ENCODE results near the gene PALM3. TPM values are rescaled to one million over a fixed set of nuclear protein-coding genes. Genes with fewer than 3 reads are reported as not detected.
"Not testable (repeated sequence)": the region's sequence is repeated elsewhere in the genome, so short reads cannot be mapped to it uniquely, and the experiment has no call there.

The PALM3 gene
- total RNA-seq, 3 donors from 2014 or later (not counting 1 experiment from before 2014, with no cell fraction given): not detected

- 99% methylated on average over 4 of the region's 4 CpGs for WGBS (ENCODE audit: insufficient coverage)
- DNase-seq: no peak
- no peaks in the 10 kb centered on the region for H3K4me1 ChIP-seq (ENCODE audit: control insufficient read depth, insufficient read depth, low read length)
- no peaks in the 10 kb centered on the region for H3K9me3 ChIP-seq (ENCODE audit: control insufficient read depth, insufficient read depth, low read length)
- Mint-ChIP-seq H3K27me3 (ENCODE audit: low read depth in 2 of 2) (no peaks in the 10 kb centered on the region), H3K9me3 (no peaks in the 10 kb centered on the region), H3K4me1 (peaks cover 0 to 17% of the 10 kb centered on the region in 2 donors), H3K4me3 (no peak overlapping the region), H3K27ac (peak overlapping the region in 1 of 2 donors; percentile 35), H3K36me3 (no peaks in the 10 kb centered on the region)
- no peak for TF ChIP-seq CTCF (IDR thresholded peaks at IDR 0.05)
- no peak for ATAC-seq
- no peaks in the 10 kb centered on the region for H3K27me3 ChIP-seq (ENCODE audit: control insufficient read depth, insufficient read depth, low read length)
- H3K27ac ChIP-seq (ENCODE audit: low read length): no peak overlapping the region
- H3K4me3 ChIP-seq (ENCODE audit: low read length): no peak overlapping the region
- intact Hi-C loops (cut with micrococcal nuclease): no loop called here
- peaks cover 54% of the 10 kb centered on the region for H3K36me3 ChIP-seq (ENCODE audit: control insufficient read depth, insufficient read depth, low read length)
Observed at GRCh38 chr19:14050512-14050911, 11.4 kb downstream of the PALM3 start.

GRCh38 chr19:14048443-14049153 lies 13.3 kb downstream of the PALM3 start:
- H3K4me1 Mint-ChIP-seq: peaks cover 0 to 11% of the 10 kb centered on the region in 2 donors
- Histone ChIP-seq H3K4me3 (ENCODE audit: low read length) (no peak overlapping the region), H3K27me3 (ENCODE audit: control insufficient read depth, insufficient read depth, low read length) (no peaks in the 10 kb centered on the region), H3K36me3 (ENCODE audit: control insufficient read depth, insufficient read depth, low read length) (peaks cover 61% of the 10 kb centered on the region), H3K27ac (ENCODE audit: low read length) (no peak overlapping the region), H3K4me1 (ENCODE audit: control insufficient read depth, insufficient read depth, low read length) (no peaks in the 10 kb centered on the region), H3K9me3 (ENCODE audit: control insufficient read depth, insufficient read depth, low read length) (no peaks in the 10 kb centered on the region)
- DNase-seq (peak; percentile 79 to 84), ATAC-seq (peak; percentile 87 to 98 (median 90))
- H3K4me3 Mint-ChIP-seq: no peak overlapping the region
- intact Hi-C loops (cut with micrococcal nuclease): loop anchor here (1.0 to 2.0 kb wide), 2 partner anchors 26 to 168 kb away; no protein-coding TSS in a partner anchor
- peak; percentile 98 for TF ChIP-seq CTCF (IDR thresholded peaks at IDR 0.05)
- H3K27me3 Mint-ChIP-seq (ENCODE audit: low read depth in 2 of 2): no peaks in the 10 kb centered on the region
- no peaks in the 10 kb centered on the region for H3K36me3 Mint-ChIP-seq
- H3K27ac Mint-ChIP-seq: peak overlapping the region; percentile 57 to 82
- no peaks in the 10 kb centered on the region for H3K9me3 Mint-ChIP-seq
- WGBS (ENCODE audit: insufficient coverage): 85% methylated on average over 8 of the region's 8 CpGs

- Mint-ChIP-seq H3K27ac (peak overlapping the region; percentile 57 to 82), H3K4me1 (peaks cover 4 to 15% of the 10 kb centered on the region in 2 donors)
- not testable (repeated sequence) for H3K36me3 Mint-ChIP-seq; H3K27me3 Mint-ChIP-seq (ENCODE audit: low read depth in 2 of 2); H3K27ac ChIP-seq (ENCODE audit: low read length); H3K9me3 Mint-ChIP-seq; H3K4me3 Mint-ChIP-seq; H3K27me3 ChIP-seq (ENCODE audit: control insufficient read depth, insufficient read depth, low read length); DNase-seq; H3K4me1 ChIP-seq (ENCODE audit: control insufficient read depth, insufficient read depth, low read length); ATAC-seq; H3K9me3 ChIP-seq (ENCODE audit: control insufficient read depth, insufficient read depth, low read length); H3K4me3 ChIP-seq (ENCODE audit: low read length)
- H3K36me3 ChIP-seq (ENCODE audit: control insufficient read depth, insufficient read depth, low read length): peaks cover 64% of the 10 kb centered on the region
- intact Hi-C loops (cut with micrococcal nuclease): loop anchor here (1.0 to 2.0 kb wide), 2 partner anchors 27 to 168 kb away; no protein-coding TSS in a partner anchor
- WGBS (ENCODE audit: insufficient coverage): over 99% methylated on average over 9 of the region's 10 CpGs
Observed at GRCh38 chr19:14047866-14048265, 14.0 kb downstream of the PALM3 start.

- H3K9me3 Mint-ChIP-seq; H3K27me3 Mint-ChIP-seq (ENCODE audit: low read depth in 2 of 2); H3K4me3 ChIP-seq (ENCODE audit: low read length); H3K27me3 ChIP-seq (ENCODE audit: control insufficient read depth, insufficient read depth, low read length); H3K36me3 Mint-ChIP-seq; H3K9me3 ChIP-seq (ENCODE audit: control insufficient read depth, insufficient read depth, low read length): not testable (repeated sequence)
- Mint-ChIP-seq H3K4me1 (peaks cover 10 to 29% of the 10 kb centered on the region in 2 donors), H3K4me3 (peak overlapping the region; percentile 21), H3K27ac (peak overlapping the region; percentile 91 to 93)
- peaks cover 21% of the 10 kb centered on the region for H3K4me1 ChIP-seq (ENCODE audit: control insufficient read depth, insufficient read depth, low read length)
- TF ChIP-seq CTCF (IDR thresholded peaks at IDR 0.05): peak; percentile 57
- 67% methylated on average over 17 of the region's 19 CpGs for WGBS (ENCODE audit: insufficient coverage)
- peak overlapping the region; percentile 84 for H3K27ac ChIP-seq (ENCODE audit: low read length)
- DNase-seq (peak; percentile 43 to 83), ATAC-seq (peak; percentile 77 to 89 (median 80))
- intact Hi-C loops (cut with micrococcal nuclease): loop anchor here (5.0 kb wide), 1 partner anchor 36 kb away; the partner anchor contains the start of gene RFX1
- peaks cover 55% of the 10 kb centered on the region for H3K36me3 ChIP-seq (ENCODE audit: control insufficient read depth, insufficient read depth, low read length)
Observed at GRCh38 chr19:14042659-14043608, 18.9 kb downstream of the PALM3 start.

Data from natural killer cell (primary cell).